Loucy (cell line): Measurements from ENCODE around the gene LRRC42.

Experiments used
- H2AFZ ChIP-seq: fragments of 200-600 bp; sonication (generic); 2 replicates; pipeline ENCODE4 v1.6.0; 2016; ENCODE audit warnings: antibody characterized with exemption, mild to moderate bottlenecking, low read length, moderate library complexity
- H3F3A ChIP-seq: fragments of 200-600 bp; 2 replicates; pipeline ENCODE4 v1.6.0; 2016; ENCODE audit warnings: antibody characterized with exemption, low read depth, mild to moderate bottlenecking
- H3K27me3 ChIP-seq: fragments of 200-600 bp; sonication (generic); 2 replicates; pipeline ENCODE4 v1.6.1; 2014; ENCODE audit warnings: low read length, mild to moderate bottlenecking; ENCODE audit not compliant: insufficient read depth, poor library complexity, severe bottlenecking
- H3K36me3 ChIP-seq: fragments of 200-600 bp; sonication (generic); 2 replicates; pipeline ENCODE4 v1.6.1; 2016; ENCODE audit warnings: low read length; ENCODE audit not compliant: insufficient read depth
- H3K4me1 ChIP-seq: fragments of 200-600 bp; sonication (generic); 2 replicates; pipeline ENCODE4 v1.5.1; 2014; ENCODE audit warnings: low read length, mild to moderate bottlenecking; ENCODE audit not compliant: insufficient read depth, poor library complexity, severe bottlenecking
- H3K4me2 ChIP-seq: fragments of 200-600 bp; sonication (generic); 2 replicates; pipeline ENCODE4 v1.6.0; 2014; ENCODE audit warnings: antibody characterized with exemption, low read length, low read depth, mild to moderate bottlenecking; ENCODE audit not compliant: poor library complexity, severe bottlenecking
- H3K4me3 ChIP-seq: fragments of 200-600 bp; sonication (generic); 2 replicates; pipeline ENCODE4 v1.5.1; 2014; ENCODE audit warnings: low read length, mild to moderate bottlenecking, mixed read lengths; ENCODE audit not compliant: poor library complexity, severe bottlenecking
- H3K79me2 ChIP-seq: fragments of 200-600 bp; sonication (generic); 2 replicates; pipeline ENCODE4 v1.6.1; 2014; ENCODE audit warnings: low read length; ENCODE audit not compliant: insufficient read depth
- H3K9ac ChIP-seq: fragments of 200-600 bp; sonication (generic); 2 replicates; pipeline ENCODE4 v1.6.0; 2014; ENCODE audit warnings: mild to moderate bottlenecking, low read depth, low read length, moderate library complexity; ENCODE audit not compliant: poor library complexity, severe bottlenecking
- H3K9me2 ChIP-seq: fragments of 200-600 bp; sonication (generic); replicated peaks from 2 replicates; pipeline ENCODE4 v1.6.1; 2016; ENCODE audit warnings: low read depth, low read length, mixed read lengths
- H3K9me3 ChIP-seq: fragments of 200-600 bp; sonication (generic); 2 replicates; pipeline ENCODE4 v1.6.1; 2014; ENCODE audit warnings: mild to moderate bottlenecking, antibody characterized with exemption, low read length, low read depth; ENCODE audit not compliant: insufficient read depth
- H4K20me1 ChIP-seq: fragments of 200-600 bp; sonication (generic); 2 replicates; pipeline ENCODE4 v1.6.0; 2014; ENCODE audit warnings: antibody characterized with exemption, low read length, mild to moderate bottlenecking; ENCODE audit not compliant: insufficient read depth, poor library complexity, severe bottlenecking
- EZH2phosphoT487 ChIP-seq: fragments of 200-600 bp; IDR thresholded peaks from 2 replicates; pipeline ENCODE4 v1.6.1; 2018; ENCODE audit warnings: antibody characterized with exemption, mild to moderate bottlenecking, moderate library complexity, borderline replicate concordance
- TF ChIP-seq, protein P1 (sequence below): fragments of 200-600 bp; sonication (generic); conservative IDR thresholded peaks from 2 replicates; pipeline ENCODE4 v1.5.1; 2014; ENCODE audit warnings: mild to moderate bottlenecking, antibody characterized with exemption, low read length

Gene LRRC42

DNA sequence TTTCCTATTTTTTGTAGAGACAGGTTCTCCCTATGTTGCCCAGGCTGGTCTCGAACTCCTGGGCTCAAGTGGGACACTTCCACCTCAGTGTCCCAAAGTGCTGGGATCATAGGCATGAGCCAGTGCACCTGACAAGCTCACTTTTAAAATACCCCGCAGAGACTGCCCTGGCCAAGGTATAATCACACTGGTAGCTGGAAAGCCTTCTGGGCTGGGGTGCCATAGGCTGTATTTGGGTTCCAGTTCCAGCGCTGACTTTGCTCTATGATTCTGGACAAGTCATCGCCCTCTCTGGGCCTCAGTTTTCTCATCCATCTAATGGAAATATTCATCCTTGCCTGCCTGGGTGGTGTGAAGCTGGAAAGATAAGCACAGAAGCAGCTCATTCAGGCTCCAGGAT, 61.5 kb downstream of the LRRC42 start:
- Histone ChIP-seq H3K4me2 (no peak overlapping the region), H3K9ac (no peak overlapping the region)

DNA sequence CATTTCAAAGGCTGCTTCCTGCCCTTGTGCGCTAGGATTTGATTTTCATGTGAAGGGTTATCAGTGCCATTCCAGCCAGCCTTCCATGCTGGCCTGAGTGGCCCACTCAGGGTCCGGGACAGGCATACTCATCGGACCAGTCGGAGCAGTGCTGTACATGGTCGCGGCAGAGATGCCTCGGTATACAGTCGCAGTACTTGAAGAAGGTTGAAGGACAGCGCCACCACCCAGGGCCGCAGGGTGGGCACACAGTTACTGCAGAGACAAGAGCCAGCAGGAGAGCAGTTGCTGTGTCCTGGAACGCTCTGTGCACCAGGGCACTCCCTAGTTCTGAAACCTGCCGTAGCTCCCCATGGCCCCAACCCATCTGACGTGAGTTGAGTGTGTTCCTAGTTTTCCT, 62.7 kb downstream of the LRRC42 start:
- TF ChIP-seq, protein P1, sequence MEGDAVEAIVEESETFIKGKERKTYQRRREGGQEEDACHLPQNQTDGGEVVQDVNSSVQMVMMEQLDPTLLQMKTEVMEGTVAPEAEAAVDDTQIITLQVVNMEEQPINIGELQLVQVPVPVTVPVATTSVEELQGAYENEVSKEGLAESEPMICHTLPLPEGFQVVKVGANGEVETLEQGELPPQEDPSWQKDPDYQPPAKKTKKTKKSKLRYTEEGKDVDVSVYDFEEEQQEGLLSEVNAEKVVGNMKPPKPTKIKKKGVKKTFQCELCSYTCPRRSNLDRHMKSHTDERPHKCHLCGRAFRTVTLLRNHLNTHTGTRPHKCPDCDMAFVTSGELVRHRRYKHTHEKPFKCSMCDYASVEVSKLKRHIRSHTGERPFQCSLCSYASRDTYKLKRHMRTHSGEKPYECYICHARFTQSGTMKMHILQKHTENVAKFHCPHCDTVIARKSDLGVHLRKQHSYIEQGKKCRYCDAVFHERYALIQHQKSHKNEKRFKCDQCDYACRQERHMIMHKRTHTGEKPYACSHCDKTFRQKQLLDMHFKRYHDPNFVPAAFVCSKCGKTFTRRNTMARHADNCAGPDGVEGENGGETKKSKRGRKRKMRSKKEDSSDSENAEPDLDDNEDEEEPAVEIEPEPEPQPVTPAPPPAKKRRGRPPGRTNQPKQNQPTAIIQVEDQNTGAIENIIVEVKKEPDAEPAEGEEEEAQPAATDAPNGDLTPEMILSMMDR: no peak
- no peak for TF ChIP-seq EZH2phosphoT487
- Histone ChIP-seq H4K20me1 (no peaks in the 10 kb centered on the region), H3K4me2 (no peak overlapping the region), H3K9me3 (no peaks in the 10 kb centered on the region), H3F3A (no peaks in the 10 kb centered on the region), H3K36me3 (no peaks in the 10 kb centered on the region), H3K27me3 (no peaks in the 10 kb centered on the region), H3K9me2 (no peaks in the 10 kb centered on the region), H3K79me2 (no peaks in the 10 kb centered on the region), H3K4me1 (no peaks in the 10 kb centered on the region), H3K9ac (no peak overlapping the region), H3K4me3 (no peak overlapping the region), H2AFZ (no peak overlapping the region)

More for the DNA sequence above, 61.5 kb downstream of the LRRC42 start:
- Histone ChIP-seq H3F3A (no peaks in the 10 kb centered on the region), H3K4me3 (no peak overlapping the region), H3K9me3 (no peaks in the 10 kb centered on the region), H3K36me3 (no peaks in the 10 kb centered on the region), H4K20me1 (no peaks in the 10 kb centered on the region), H3K27me3 (no peaks in the 10 kb centered on the region), H3K9me2 (no peaks in the 10 kb centered on the region), H2AFZ (no peak overlapping the region), H3K79me2 (no peaks in the 10 kb centered on the region), H3K4me1 (no peaks in the 10 kb centered on the region)
- no peak for TF ChIP-seq EZH2phosphoT487

DNA sequence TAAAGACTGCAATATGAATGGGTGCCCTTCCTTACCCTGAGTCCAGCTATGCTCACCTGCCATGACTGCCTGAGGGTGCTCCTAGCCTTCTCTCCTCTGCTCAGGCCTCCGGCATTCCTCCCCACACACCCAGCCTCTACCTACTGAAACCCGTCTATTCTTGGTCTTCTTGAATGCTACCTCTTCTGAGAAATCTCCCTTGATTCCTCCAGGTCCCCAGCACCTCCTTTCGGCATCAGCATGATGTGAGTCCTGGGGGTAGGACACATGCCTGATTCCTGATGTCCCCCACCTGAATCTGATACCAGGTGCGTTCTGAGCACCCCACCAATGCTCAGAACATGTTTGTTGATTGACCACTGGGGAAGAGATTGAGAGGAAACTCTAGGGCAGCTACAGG, 63.3 kb downstream of the LRRC42 start:
- H3K9me2 ChIP-seq: no peaks in the 10 kb centered on the region
- H3K4me3 ChIP-seq: no peak overlapping the region
- no peak overlapping the region for H3K9ac ChIP-seq
- no peaks in the 10 kb centered on the region for H4K20me1 ChIP-seq
- no peak overlapping the region for H2AFZ ChIP-seq
- H3K9me3 ChIP-seq: no peaks in the 10 kb centered on the region
- no peaks in the 10 kb centered on the region for H3K79me2 ChIP-seq
- H3F3A ChIP-seq: no peaks in the 10 kb centered on the region
- no peak for TF ChIP-seq EZH2phosphoT487
- TF ChIP-seq, protein P1: no peak
- H3K27me3 ChIP-seq: no peaks in the 10 kb centered on the region
- no peaks in the 10 kb centered on the region for H3K36me3 ChIP-seq
- H3K4me2 ChIP-seq: no peak overlapping the region
- H3K4me1 ChIP-seq: no peaks in the 10 kb centered on the region

DNA sequence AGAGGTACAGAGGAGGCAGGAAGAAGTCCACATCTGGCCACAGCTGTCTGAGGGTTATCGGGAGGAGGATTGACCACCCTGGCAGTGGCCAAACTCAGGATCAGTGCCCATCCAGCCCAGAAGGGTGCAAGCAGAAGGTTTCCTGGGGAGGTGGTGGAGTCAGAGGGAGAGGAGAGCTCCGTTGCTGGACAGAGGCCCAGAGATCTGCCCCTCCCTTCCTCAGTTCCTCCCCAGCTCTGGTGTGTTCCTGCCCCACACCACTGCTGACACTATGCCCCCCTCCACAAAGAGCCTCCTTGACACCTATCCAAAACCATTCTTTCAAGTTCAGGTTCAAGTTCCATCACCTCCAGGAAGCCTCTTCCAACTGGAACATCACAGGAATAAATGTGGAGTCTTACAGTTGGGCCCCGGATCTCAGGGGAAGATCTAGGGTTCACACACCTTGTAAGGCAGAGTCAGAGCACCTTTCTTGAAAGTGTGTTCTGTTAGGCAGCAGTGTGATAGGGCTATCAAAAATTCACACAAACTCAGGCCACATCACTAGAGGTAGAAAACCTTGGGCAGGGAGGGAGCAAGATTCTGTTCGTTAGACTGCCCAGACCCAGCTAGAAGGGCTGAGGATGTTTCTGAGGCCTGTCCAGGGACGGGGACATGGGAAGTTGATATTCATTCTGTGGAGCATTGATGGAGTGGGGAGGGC, 64.4 kb downstream of the LRRC42 start:
- Histone ChIP-seq H2AFZ (no peak overlapping the region), H3K9me2 (no peaks in the 10 kb centered on the region)

More for the DNA sequence above, 64.4 kb downstream of the LRRC42 start:
- no peak overlapping the region for H3K4me2 ChIP-seq
- H3K4me3 ChIP-seq: no peak overlapping the region
- H3K4me1 ChIP-seq: no peaks in the 10 kb centered on the region
- H3K36me3 ChIP-seq: no peaks in the 10 kb centered on the region
- no peaks in the 10 kb centered on the region for H3F3A ChIP-seq
- no peaks in the 10 kb centered on the region for H3K27me3 ChIP-seq
- no peaks in the 10 kb centered on the region for H4K20me1 ChIP-seq
- no peak overlapping the region for H3K9ac ChIP-seq
- H3K9me3 ChIP-seq: no peaks in the 10 kb centered on the region
- TF ChIP-seq, protein P1: no peak
- no peak for TF ChIP-seq EZH2phosphoT487
- no peaks in the 10 kb centered on the region for H3K79me2 ChIP-seq
